ENCODE measurements around the gene GRAMD1C.

Gene GRAMD1C

GRCh38 chr3:113795693-113796092 lies 42.9 kb upstream of the GRAMD1C start:
- no peak for DNase-seq (ENCODE audit: low read depth in 1 of 2, low spot score in 1 of 2)
- no peak overlapping the region for H3K27ac ChIP-seq (replicated peaks)
- no peak for TF ChIP-seq POLR2AphosphoS5 (IDR thresholded peaks at IDR 0.05; ENCODE audit: low read depth)
- TF ChIP-seq, protein P1, sequence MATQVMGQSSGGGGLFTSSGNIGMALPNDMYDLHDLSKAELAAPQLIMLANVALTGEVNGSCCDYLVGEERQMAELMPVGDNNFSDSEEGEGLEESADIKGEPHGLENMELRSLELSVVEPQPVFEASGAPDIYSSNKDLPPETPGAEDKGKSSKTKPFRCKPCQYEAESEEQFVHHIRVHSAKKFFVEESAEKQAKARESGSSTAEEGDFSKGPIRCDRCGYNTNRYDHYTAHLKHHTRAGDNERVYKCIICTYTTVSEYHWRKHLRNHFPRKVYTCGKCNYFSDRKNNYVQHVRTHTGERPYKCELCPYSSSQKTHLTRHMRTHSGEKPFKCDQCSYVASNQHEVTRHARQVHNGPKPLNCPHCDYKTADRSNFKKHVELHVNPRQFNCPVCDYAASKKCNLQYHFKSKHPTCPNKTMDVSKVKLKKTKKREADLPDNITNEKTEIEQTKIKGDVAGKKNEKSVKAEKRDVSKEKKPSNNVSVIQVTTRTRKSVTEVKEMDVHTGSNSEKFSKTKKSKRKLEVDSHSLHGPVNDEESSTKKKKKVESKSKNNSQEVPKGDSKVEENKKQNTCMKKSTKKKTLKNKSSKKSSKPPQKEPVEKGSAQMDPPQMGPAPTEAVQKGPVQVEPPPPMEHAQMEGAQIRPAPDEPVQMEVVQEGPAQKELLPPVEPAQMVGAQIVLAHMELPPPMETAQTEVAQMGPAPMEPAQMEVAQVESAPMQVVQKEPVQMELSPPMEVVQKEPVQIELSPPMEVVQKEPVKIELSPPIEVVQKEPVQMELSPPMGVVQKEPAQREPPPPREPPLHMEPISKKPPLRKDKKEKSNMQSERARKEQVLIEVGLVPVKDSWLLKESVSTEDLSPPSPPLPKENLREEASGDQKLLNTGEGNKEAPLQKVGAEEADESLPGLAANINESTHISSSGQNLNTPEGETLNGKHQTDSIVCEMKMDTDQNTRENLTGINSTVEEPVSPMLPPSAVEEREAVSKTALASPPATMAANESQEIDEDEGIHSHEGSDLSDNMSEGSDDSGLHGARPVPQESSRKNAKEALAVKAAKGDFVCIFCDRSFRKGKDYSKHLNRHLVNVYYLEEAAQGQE (IDR thresholded peaks at IDR 0.05; ENCODE audit: insufficient replicate concordance, low read depth) = no peak
- TF ChIP-seq CTCF (IDR thresholded peaks at IDR 0.05; ENCODE audit: insufficient read depth, low read length) = no peak
- no peak for TF ChIP-seq SPI1 (IDR thresholded peaks at IDR 0.05; ENCODE audit: borderline replicate concordance, low read depth)
- TF ChIP-seq GABPA (IDR thresholded peaks at IDR 0.05; ENCODE audit: low read depth) = no peak
- H3K4me3 ChIP-seq (replicated peaks; ENCODE audit: insufficient read depth, low read length) = no peak overlapping the region
- no peaks in the 10 kb centered on the region for H3K27me3 ChIP-seq (ENCODE audit: insufficient read depth, poor library complexity, severe bottlenecking)

- no peak for TF ChIP-seq SPI1 (IDR thresholded peaks at IDR 0.05; ENCODE audit: borderline replicate concordance, low read depth)
- H3K27ac ChIP-seq (replicated peaks) = no peak overlapping the region
- no peak for DNase-seq (ENCODE audit: low read depth in 1 of 2, low spot score in 1 of 2)
- no peaks in the 10 kb centered on the region for H3K27me3 ChIP-seq (ENCODE audit: insufficient read depth, poor library complexity, severe bottlenecking)
- H3K4me3 ChIP-seq (replicated peaks; ENCODE audit: insufficient read depth, low read length) = no peak overlapping the region
These were observed 35.7 kb upstream of the GRAMD1C start for GRCh38 chr3:113802795-113803455.

- no peak for DNase-seq (ENCODE audit: low read depth in 1 of 2, low spot score in 1 of 2)
- no peak for TF ChIP-seq CTCF (IDR thresholded peaks at IDR 0.05; ENCODE audit: insufficient read depth, low read length)
- no peak for TF ChIP-seq SPI1 (IDR thresholded peaks at IDR 0.05; ENCODE audit: borderline replicate concordance, low read depth)
- TF ChIP-seq POLR2AphosphoS5 (IDR thresholded peaks at IDR 0.05; ENCODE audit: low read depth) = no peak
- TF ChIP-seq, protein P1 (IDR thresholded peaks at IDR 0.05; ENCODE audit: insufficient replicate concordance, low read depth) = no peak
- TF ChIP-seq GABPA (IDR thresholded peaks at IDR 0.05; ENCODE audit: low read depth) = no peak
- no peak overlapping the region for H3K4me3 ChIP-seq (replicated peaks; ENCODE audit: insufficient read depth, low read length)
- no peak overlapping the region for H3K27ac ChIP-seq (replicated peaks)
- H3K27me3 ChIP-seq (ENCODE audit: insufficient read depth, poor library complexity, severe bottlenecking) = no peaks in the 10 kb centered on the region
These were observed 33.9 kb upstream of the GRAMD1C start for GRCh38 chr3:113804661-113805060.

DNA sequence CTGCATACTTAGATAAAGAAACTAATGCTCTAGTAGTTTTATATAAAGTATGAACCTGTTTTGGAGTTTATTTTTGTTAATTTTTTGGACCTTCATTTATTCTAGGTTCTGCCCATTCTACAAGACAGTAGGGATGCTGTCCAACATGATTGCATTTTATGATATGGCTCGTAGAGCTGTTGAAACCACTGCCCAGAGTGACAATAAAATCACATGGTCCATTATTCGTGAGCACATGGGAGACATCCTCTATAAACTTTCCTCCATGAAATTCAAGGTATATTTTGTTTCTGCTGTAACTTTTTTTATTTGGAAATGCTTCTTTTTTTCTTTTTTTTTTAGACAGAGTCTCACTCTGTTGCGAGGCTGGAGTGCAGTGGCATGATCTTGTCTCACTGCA lies 33.3 kb upstream of the GRAMD1C start:
- Histone ChIP-seq H3K27me3 (ENCODE audit: insufficient read depth, poor library complexity, severe bottlenecking) (no peaks in the 10 kb centered on the region), H3K4me3 (replicated peaks; ENCODE audit: insufficient read depth, low read length) (no peak overlapping the region), H3K27ac (replicated peaks) (no peak overlapping the region)
- TF ChIP-seq SPI1 (IDR thresholded peaks at IDR 0.05; ENCODE audit: borderline replicate concordance, low read depth) = no peak
- TF ChIP-seq GABPA (IDR thresholded peaks at IDR 0.05; ENCODE audit: low read depth) = no peak
- TF ChIP-seq, protein P1 (IDR thresholded peaks at IDR 0.05; ENCODE audit: insufficient replicate concordance, low read depth) = no peak
- no peak for TF ChIP-seq POLR2AphosphoS5 (IDR thresholded peaks at IDR 0.05; ENCODE audit: low read depth)
- TF ChIP-seq CTCF (IDR thresholded peaks at IDR 0.05; ENCODE audit: insufficient read depth, low read length) = no peak
- no peak for DNase-seq (ENCODE audit: low read depth in 1 of 2, low spot score in 1 of 2)

All from HL-60 (cell line).